GM13977 (cell line): ENCODE data around the gene OLFM1.

Source experiments
- DNase-seq: peaks from one replicate; pipeline ENCODE4 v3.0.0; 2012; ENCODE audit warnings: low spot score
- in situ Hi-C: fragments of 300-500 bp; cut with MboI; formaldehyde crosslinking; loops from one replicate; pipeline ENCODE4 v1.12.0; 2022; ENCODE audit warnings: low sequenced_read_pairs, low pct_unique_long_range_greater_than_20kb, mixed read lengths, inconsistent platforms; ENCODE audit not compliant: unreplicated experiment
- TF ChIP-seq, protein P1 (sequence below): IDR thresholded peaks from 2 replicates; pipeline ENCODE4 v1.5.1; 2012; ENCODE audit warnings: mild to moderate bottlenecking, control low read depth; ENCODE audit not compliant: insufficient read depth; ENCODE audit errors: extremely low read depth, missing control alignments

OLFM1 gene

DNA sequence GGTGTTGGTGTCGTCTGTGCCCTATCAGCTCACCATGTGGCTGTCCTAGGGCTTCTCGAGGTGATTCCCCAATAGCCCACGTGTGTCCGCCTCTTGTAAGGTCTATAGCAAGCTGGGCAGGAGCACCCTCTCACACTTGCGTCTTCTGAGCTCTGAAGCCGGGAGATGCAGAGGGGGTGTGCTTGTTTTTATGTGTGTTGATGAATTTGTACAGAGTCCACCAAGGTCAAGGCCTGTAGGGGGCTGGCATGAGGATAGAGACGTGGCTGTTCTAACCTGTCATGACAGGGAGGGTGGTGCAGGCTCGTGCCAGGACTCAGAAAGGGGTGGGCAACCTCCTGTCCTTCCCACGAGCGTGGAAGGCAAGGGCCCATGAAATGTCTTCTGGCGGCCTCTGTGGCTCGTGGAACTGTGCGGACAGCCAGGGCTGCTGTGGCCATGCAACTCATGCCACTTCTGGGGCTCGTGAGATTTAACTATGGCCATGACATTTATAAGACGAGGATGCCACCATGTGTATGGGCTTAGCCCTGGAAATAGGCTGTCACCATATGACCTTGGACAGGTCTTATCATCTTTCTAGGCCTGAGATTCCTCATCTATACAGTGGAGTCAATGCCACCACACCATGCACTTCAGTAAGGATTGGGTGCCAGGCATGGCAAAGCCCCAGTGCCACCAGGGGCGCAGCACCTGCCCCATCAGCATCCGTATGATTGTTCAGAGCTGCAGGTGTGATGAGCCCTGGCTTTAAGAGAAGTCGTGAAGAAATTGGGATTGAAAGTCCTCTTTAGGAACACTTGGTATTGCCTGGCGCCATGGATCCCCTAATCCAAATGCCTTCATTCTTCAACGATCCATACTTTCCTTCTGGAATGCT is 2.3 kb upstream of the OLFM1 start:
- TF ChIP-seq, protein P1, sequence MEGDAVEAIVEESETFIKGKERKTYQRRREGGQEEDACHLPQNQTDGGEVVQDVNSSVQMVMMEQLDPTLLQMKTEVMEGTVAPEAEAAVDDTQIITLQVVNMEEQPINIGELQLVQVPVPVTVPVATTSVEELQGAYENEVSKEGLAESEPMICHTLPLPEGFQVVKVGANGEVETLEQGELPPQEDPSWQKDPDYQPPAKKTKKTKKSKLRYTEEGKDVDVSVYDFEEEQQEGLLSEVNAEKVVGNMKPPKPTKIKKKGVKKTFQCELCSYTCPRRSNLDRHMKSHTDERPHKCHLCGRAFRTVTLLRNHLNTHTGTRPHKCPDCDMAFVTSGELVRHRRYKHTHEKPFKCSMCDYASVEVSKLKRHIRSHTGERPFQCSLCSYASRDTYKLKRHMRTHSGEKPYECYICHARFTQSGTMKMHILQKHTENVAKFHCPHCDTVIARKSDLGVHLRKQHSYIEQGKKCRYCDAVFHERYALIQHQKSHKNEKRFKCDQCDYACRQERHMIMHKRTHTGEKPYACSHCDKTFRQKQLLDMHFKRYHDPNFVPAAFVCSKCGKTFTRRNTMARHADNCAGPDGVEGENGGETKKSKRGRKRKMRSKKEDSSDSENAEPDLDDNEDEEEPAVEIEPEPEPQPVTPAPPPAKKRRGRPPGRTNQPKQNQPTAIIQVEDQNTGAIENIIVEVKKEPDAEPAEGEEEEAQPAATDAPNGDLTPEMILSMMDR: no peak
- no peak for DNase-seq
- in situ Hi-C loops: no loop called here

DNA sequence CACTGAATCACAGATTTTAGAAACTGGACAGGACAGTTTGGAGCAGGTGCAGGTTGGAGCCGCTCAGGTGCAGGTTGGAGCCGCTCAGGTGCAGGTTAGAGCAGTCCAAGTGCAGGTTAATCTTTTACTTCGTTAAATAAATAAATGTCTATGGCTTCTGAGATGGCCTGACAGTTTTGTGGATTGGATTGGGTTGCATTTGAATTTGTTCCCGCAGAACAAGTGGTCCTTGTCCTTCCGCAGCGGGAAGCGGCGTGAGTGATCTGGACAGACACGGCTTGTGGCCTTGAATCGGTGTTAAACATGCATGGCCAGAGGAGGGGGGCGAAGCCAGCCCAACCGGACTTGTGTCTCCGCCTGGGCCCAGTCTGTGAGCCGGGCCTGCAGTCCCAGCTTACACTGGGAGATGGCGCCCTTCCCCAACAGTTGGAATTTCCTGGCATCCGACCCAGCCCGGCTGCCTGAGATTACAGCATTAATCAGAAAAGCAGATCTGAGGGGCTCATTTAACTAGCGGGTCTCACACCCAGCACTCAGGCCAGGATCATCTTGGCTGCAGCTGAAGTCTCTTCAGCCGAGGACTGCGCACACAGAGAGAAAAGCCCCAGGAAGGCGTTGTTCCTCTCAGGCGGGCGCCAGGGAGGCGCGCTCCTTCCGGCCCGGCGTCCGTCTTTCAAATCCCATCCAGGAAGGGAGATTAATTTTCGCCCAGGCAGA is 1.5 kb upstream of the OLFM1 start:
- peak; percentile 81 for DNase-seq
- in situ Hi-C loops: no loop called here
- TF ChIP-seq, protein P1: peak; percentile 69

- in situ Hi-C loops: no loop called here
- DNase-seq: no peak
- TF ChIP-seq, protein P1: no peak
These were observed 625 bp upstream of the OLFM1 start for GRCh38 chr9:135086597-135087488.

DNA sequence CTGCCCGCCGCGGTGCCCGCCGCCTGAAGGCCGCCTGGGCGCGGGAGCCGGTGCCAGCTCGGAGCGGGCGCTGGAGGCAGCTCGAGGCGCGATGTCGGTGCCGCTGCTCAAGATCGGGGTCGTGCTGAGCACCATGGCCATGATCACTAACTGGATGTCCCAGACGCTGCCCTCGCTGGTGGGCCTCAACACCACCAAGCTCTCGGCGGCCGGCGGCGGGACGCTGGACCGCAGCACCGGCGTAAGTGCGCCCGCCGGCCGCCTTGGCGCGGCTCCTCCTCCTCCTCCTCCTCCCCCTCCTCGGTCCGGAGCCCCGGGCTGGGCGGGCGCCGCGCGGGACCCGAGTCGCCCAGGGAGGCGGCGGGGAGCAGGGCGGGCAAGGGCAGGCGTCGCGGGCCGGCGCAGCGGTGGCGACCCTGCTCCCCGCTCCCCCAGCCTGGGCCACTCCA is 455 bp downstream of the OLFM1 start:
- in situ Hi-C loops: no loop called here
- DNase-seq: no peak
- TF ChIP-seq, protein P1: no peak

DNA sequence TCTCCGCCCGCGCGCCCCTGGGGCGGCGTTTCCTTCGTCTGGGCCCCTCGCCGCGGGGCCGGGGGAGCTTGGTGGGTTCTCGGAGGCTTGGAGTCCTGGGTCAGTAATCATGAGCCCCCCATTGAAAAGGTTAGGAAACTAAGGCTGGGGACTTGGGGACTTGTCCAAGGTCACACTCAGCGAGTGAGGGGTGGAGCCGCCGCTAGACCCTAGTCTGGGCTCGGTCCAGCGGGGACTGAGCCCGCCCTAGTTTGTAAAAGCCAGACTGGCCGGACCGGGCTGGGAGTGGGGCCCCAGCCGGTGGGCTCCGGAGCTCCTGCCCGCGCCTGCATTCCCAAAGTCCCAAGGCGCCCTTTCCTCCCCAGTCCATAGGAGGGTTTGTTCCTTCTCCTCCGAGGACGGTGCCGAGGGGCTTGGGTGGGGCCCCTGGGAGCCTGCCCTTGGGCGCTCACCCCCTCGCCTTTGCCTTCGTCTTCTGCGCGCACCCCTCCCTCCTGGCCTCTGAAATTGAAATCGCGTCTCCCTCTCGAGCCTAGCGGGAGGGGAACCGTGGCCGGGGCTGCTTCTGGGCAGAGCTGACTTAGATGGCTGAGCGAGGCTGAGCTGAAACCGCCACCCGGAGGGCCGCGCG is 995 bp downstream of the OLFM1 start:
- TF ChIP-seq, protein P1: no peak
- no peak for DNase-seq
- in situ Hi-C loops: no loop called here
